GM19395 (cell line): ENCODE measurements around the gene HIPK3.
"Not testable (repeated sequence)": the region's sequence is repeated elsewhere in the genome, so short reads cannot be mapped to it uniquely, and the experiment has no call there.

Experiments used
- ATAC-seq: cut with Tn5 transposase; IDR thresholded peaks from one replicate; pipeline ENCODE4 v1.9.1; 2021; ENCODE audit warnings: mild to moderate bottlenecking, moderate library complexity; ENCODE audit not compliant: unreplicated experiment

Gene HIPK3

DNA sequence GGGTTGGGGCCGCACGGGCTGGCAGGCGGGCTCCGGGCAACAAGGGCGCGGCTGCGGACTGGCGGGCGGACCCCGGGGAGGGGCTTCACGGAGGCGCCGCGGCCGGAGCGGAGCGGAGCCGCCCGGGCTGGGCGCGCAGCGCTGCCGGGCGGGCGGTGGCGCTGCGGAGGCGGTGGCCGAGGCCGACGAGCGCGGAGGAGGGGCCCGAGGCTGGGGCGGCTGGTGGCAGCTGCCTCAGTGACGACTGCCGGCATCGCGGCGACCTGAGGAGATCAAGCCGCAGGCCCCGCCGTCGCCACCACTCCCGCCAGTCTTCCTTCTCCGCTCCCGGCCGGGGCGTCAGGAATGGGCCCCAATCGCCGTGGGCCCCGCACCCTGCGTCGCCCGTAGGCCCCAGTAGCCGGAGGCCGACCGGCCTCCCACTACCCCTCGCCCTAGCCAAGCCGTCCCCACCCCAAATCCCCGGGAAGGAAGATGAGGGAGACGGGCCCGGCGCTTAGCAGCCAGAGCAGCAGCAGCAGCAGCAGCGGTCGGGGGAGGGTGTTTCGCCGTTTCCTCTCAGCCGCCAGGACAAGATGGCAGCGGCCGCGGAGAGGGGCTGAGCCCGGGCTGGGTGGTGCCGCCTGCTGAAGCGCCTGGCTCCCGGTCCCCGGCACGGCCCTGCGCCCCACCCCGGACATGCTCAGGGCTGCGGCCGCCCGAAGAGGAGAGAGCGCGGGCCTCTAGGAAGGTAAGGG, at the start of gene HIPK3:
Gene HIPK3, plus strand, starts transcription at position 222 of the 737 bp plus-strand sequence.
- peak; percentile 68 for ATAC-seq

DNA sequence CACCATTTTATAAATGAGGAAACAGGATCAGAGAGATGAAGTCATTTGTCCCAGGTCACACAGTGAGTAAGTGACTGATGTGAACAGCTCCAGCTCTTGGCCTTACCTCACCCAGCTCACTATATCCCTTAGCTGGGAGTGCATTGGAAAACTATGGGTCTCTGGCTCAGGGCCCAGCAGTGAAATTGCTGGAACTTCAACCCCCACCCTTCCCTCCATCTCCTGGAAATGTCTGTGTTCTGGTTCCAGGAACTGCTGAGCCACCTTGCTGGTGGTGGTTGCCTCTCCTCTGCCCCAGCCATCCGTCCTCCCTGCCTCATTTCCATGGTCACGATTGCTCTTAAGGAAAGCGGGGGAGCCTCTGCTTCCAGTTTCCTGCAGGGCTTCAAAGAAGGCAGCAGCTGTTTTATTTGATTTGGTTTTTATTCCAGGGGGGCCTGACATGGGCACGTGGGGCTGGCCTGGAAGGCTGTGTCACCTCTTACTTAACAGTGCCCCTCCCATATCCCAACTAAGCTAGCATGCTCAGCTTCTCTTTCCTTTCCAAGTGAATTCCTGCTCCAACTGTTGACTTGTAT, 49.7 kb upstream of the HIPK3 start:
- no peak for ATAC-seq

DNA sequence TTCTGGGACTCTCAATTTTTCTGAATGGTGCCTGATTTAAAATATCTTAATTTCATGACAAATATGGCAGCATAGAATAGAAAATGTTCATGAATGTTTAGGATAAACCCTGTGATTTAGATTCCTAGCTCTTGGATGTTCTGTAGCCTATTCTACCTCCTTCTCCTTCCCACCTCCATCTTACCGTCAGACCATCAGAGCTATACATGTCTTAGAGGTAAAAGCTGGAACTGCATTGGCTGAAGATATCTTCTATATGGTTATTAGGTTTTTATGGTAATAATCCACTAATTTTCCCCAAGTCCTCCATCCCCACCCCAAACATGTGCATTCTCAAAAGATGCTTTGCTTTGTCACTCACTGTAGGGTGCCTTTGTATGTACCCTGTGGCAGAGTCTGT, 49.0 kb upstream of the HIPK3 start:
- no peak for ATAC-seq

- no peak for ATAC-seq
Observed at GRCh38 chr11:33211153-33211552, 46.0 kb upstream of the HIPK3 start.

DNA sequence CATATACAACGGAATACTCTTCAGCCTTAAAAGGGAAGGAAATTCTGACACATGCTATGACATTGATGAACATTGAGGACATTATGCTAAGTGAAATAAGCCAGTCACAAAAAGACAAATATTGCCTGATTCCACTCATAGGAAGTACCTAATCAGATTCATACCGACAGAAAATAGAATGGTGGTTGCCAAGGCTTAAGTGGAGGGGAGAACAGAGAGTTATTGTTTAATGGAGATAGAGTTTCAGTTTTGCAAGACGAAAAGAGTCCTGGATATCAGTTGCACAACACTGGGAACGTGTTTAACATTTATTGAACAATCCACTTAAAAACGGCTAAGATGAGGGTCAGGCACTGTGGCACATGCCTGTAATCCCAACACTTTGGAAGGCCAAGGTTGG, 45.6 kb upstream of the HIPK3 start:
- no peak for ATAC-seq

DNA sequence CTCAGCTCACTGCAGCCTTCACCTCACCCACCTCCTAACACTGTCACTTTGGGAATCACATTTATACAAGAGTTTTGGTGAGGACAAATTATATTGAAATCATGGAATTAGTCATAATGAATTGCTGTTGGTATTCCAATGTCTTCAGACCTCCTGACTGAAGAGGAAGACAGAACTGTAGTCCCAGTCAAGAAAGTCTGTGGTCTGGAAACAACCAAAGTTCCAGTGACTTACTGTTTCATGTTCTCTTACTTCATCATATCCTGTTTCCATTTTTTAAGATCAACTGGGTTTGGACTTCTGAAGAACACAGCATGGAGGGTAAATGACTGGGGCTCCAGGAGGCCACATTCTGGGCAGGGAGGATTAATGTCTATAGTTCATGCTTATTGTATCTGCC, 43.0 kb upstream of the HIPK3 start:
- ATAC-seq, result no peak

DNA sequence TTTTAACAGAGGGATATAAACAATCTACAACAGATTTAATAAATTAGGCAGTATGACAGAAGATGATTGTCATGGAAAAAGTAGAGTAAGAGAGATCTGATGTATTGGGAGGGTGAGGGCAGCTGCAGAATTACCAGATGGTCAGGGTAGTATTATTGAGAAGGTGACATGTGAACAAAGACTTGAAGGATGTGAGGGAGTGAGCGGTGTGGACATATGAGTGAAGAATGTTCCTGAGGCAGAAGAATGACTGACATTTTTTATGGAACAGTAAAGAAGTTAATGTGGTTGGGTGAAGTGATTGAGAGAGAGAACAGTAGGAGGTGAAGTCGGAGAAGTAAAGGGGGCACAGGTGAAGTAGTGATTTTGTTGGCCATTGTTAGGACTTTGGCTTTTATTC, 42.4 kb upstream of the HIPK3 start:
- no peak for ATAC-seq

- ATAC-seq, result not testable (repeated sequence)
Observed at GRCh38 chr11:33216676-33217075, 40.5 kb upstream of the HIPK3 start.

DNA sequence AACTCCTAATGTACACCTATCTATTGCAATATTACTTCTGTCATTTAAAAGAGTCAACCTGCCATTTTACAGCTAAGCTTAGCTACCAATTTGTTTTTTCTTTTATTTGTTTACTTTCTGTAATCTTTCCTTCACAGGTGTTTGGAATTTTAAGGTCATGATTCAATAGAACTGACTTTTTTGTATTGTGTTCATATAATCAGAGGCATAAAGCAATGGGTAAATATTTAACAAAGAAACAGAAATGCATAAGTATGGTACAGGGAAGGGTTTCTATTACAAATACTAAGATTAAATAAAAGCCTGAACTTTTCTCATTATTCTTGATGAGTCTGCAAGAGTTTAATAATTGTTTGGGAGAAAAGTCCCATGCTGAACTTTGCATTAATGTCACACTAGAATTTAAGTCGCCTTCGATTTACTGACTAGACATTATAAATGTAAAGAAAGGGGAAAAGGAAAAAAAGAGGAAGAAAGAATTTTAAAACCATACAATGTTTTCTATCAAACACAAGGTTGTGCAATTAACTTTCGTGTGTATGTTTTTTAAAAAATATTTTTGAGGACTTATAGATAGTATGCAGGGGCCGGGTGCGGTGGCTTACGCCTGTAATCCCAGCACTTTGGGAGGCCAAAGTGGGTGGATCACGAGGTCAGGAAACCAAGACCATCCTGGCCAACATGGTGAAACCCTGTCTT, 35.0 kb upstream of the HIPK3 start:
- no peak for ATAC-seq

GRCh38 chr11:33225371-33225770, 31.8 kb upstream of the HIPK3 start:
- no peak for ATAC-seq

GRCh38 chr11:33227578-33228261, 29.5 kb upstream of the HIPK3 start:
- no peak for ATAC-seq

- ATAC-seq, result no peak
Observed at GRCh38 chr11:33234397-33235190, 22.6 kb upstream of the HIPK3 start.

DNA sequence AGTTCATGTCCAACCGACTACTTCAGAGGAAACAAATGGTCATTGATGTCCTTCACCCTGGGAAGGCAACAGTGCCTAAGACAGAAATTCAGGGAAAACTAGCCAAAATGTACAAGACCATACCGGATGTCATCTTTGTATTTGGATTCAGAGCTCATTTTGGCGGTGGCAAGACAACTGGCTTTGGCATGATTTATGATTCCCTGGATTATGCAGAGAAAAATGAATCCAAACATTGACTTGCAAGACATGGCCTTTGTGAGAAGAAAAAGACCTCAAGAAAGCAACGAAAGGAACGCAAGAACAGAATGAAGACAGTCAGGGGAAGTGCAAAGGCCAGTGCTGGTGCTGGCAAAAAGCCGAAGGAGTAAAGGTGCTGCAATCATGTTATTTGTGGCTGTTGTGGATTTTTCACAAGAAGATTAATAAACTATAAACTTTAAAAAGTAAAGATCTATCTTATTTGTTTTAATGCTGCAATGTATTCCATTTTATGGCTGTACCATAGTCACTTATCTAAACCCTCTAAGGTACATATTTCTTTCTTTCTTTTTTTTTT, 20.1 kb upstream of the HIPK3 start:
- no peak for ATAC-seq

DNA sequence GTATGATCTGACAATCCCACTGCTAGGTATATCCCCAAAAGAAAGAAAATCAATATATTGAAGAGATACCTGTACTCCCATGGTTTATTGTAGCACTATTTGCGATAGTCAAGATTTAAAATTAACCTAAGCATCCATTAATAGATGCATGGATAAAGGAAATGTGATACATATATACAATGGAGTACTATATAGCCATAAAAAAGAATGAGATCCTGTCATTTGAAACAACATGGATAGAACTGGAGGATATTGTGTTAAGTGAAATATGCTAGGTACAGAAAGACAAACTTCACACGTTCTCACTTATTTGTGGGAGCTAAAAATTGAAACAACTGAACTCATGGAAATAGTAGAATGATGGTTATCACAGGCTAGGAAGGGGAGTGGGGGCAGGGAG, 14.6 kb upstream of the HIPK3 start:
- ATAC-seq, result no peak

DNA sequence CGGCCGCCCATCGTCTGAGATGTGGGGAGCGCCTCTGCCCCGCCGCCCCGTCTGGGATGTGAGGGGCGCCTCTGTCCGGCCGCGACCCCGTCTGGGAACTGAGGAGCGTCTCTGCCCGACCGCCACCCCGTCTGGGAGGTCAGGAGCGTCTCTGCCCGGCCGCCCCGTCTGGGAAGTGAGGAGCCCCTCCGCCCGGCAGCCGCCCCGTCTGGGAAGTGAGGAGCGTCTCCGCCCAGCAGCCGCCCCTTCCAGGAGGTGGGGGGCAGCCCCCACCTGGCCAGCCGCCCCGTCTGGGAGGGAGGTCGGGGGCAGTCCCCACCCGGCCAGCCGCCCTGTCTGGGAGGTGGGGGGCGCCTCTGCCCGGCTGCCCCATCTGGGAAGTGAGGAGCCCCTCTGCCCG, 13.5 kb upstream of the HIPK3 start:
- ATAC-seq, result not testable (repeated sequence)

GRCh38 chr11:33248416-33248971, 8.7 kb upstream of the HIPK3 start:
- ATAC-seq, result no peak

DNA sequence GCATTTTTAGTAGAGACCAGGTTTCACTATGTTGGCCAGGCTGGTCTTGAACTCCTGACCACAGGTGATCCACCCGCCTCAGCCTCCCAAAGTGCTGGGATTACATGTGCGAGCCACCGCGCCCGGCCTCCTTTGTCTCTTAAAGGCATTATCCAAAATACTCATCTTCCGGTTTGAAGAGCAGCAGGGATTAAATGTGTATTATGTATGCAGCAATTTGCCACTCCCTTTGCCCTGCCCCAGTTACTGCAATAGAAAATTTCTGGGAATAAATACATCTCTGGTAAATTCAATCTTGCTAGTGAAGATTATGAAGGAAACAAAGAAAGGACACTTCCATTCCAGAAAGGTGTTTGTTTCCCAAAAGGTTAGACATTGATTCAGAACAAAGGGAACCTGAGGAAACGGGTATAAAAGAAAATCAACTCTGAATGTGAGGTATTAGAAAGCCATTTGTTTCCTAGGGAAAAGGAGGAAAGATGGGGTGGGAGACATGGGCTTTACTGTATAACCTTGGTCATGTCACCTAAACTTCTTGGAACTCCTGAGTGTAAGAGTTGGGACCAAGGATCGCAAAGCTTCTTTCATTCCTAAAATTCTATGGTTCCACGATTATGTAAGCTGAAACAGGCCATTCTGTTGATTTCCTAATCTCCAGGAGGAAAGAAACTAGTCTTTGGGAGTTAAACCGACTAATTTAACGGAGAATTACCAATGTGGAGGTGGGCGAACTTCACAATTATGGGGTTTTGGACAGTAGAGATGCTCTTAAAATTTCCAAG, 959 bp upstream of the HIPK3 start:
- no peak for ATAC-seq

- ATAC-seq, result no peak
Observed at GRCh38 chr11:33256813-33257159, 395 bp upstream of the HIPK3 start.

DNA sequence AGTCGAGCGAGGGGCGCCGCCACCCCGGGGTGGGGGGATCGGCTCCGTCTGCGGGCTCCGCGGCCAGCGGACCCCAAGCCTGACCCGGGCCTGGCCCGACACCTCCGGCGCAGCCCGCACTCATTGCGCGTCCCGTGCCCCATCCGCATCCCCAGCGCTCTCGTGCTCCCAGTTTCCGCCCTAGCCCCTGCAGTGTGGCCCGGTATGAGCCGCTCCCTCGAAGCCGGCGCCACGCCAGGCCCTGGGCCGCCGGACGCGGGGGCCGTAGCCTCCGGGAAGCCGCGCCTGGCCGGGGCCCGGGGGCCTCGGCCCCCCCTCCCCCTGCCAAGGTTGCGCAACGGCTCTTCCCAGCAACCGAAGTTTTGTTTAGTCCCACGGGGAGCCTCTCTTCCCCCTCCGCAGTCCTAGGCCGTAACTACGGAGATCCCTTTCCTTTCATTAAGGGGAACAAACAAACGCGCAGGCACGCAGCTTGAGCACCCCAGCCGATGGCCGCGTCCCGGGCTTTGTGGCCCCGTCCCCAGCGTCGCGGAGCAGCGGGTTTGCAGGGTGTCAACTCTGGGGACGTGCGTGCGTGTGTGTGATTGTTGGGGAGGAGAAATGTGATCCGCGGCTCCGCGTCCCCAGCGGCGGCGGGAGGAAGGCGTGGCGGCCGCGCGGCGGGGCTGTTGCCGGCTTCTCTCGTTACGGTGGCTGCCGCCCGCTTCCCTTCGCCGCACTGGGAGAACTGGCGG, 883 bp downstream of the HIPK3 start:
- peak; percentile 47 for ATAC-seq
